Liver (tissue), 9 donors: ENCODE data around the gene PRRT2. TPM values are rescaled to one million over a fixed set of nuclear protein-coding genes. Genes with fewer than 3 reads are reported as not detected.
A peak's percentile ranks its signal among the peaks of the same experiment; 100 is the strongest.

Source experiments
- DNase-seq: peaks from one replicate; pipeline ENCODE4 v3.0.0-alpha.2; 2017; ENCODE audit warnings: low spot score
- H3K27ac ChIP-seq, 2 donors: one replicate each; pipeline ENCODE4 v1.7.0; 2013; ENCODE audit warnings: inconsistent platforms in 2 of 2, low read length in 2 of 2, control low read depth in 1 of 2, low read depth in 1 of 2, mild to moderate bottlenecking in 1 of 2
- H3K27me3 ChIP-seq, 4 donors: one replicate each; pipeline versions ENCODE4 v1.6.1 to v1.7.0; 2013; ENCODE audit warnings: low read length in 3 of 4, inconsistent platforms in 1 of 4, mild to moderate bottlenecking in 1 of 4, moderate library complexity in 1 of 4; ENCODE audit not compliant: control insufficient read depth in 4 of 4, insufficient read depth in 4 of 4
- H3K36me3 ChIP-seq, 4 donors: one replicate each; pipeline versions ENCODE4 v1.6.1 to v1.7.0; 2013; ENCODE audit warnings: low read length in 3 of 4, mild to moderate bottlenecking in 3 of 4, low read depth in 1 of 4, moderate library complexity in 1 of 4; ENCODE audit not compliant: control insufficient read depth in 4 of 4, insufficient read depth in 3 of 4
- H3K4me1 ChIP-seq, 4 donors: one replicate each; pipeline versions ENCODE4 v1.6.1 to v1.7.0; 2013; ENCODE audit warnings: low read length in 3 of 4, mild to moderate bottlenecking in 3 of 4, moderate library complexity in 1 of 4; ENCODE audit not compliant: control insufficient read depth in 4 of 4, insufficient read depth in 4 of 4
- H3K4me3 ChIP-seq, 3 donors: one replicate each; pipeline versions ENCODE4 v1.6.1 to v1.7.0; 2013; ENCODE audit warnings: low read length in 3 of 3, control low read depth in 1 of 3, low read depth in 1 of 3, mild to moderate bottlenecking in 1 of 3
- H3K9ac ChIP-seq, 2 donors: one replicate each; pipeline ENCODE4 v1.7.0; 2013; ENCODE audit warnings: low read length in 2 of 2, mild to moderate bottlenecking in 2 of 2, moderate library complexity in 2 of 2, control low read depth in 1 of 2, low read depth in 1 of 2
- H3K9me3 ChIP-seq, 4 donors: one replicate each; pipeline versions ENCODE4 v1.6.1 to v1.7.0; 2013; ENCODE audit warnings: low read length in 3 of 4; ENCODE audit not compliant: control insufficient read depth in 4 of 4
- CTCF ChIP-seq: fragments of 150-350 bp; IDR thresholded peaks from 2 replicates; pipeline ENCODE4 v1.5.1; 2017; ENCODE audit warnings: improper control_type of control experiment, low read depth, low read length; ENCODE audit not compliant: missing input control
- FOXA1 ChIP-seq: IDR thresholded peaks from 2 replicates; pipeline ENCODE4 v1.6.1; 2016; ENCODE audit warnings: antibody characterized with exemption
- HNF4A ChIP-seq, 2 donors: conservative IDR thresholded peaks; 2 replicates each; pipeline ENCODE4 v1.6.1; 2016; ENCODE audit warnings: antibody characterized with exemption in 2 of 2, mild to moderate bottlenecking in 2 of 2
- JUND ChIP-seq, 2 donors: IDR thresholded peaks; 2 replicates each; pipeline ENCODE4 v1.6.1; 2016; ENCODE audit warnings: antibody characterized with exemption in 2 of 2
- NR2F2 ChIP-seq: IDR thresholded peaks from 2 replicates; pipeline ENCODE4 v1.6.1; 2016; ENCODE audit warnings: antibody characterized with exemption
- RAD21 ChIP-seq, 2 donors: IDR thresholded peaks; 2 replicates each; pipeline ENCODE4 v1.6.1; 2016; ENCODE audit warnings: antibody characterized with exemption in 2 of 2, mild to moderate bottlenecking in 2 of 2
- REST ChIP-seq: IDR thresholded peaks from 2 replicates; pipeline ENCODE4 v1.6.1; 2016; ENCODE audit warnings: antibody characterized with exemption, mild to moderate bottlenecking
- RXRA ChIP-seq, 2 donors: IDR thresholded peaks; 2 replicates each; pipeline ENCODE4 v1.6.1; 2017 to 2018; ENCODE audit warnings: antibody characterized with exemption in 2 of 2, mild to moderate bottlenecking in 1 of 2
- SP1 ChIP-seq: IDR thresholded peaks from 2 replicates; pipeline ENCODE4 v1.6.1; 2018; ENCODE audit warnings: antibody characterized with exemption, mild to moderate bottlenecking
- YY1 ChIP-seq: IDR thresholded peaks from 2 replicates; pipeline ENCODE4 v1.6.1; 2016; ENCODE audit warnings: antibody characterized with exemption, mild to moderate bottlenecking
- WGBS: extraction: QIAGEN DNeasy Blood & Tissue Kit; methylation state at CpG from one replicate; pipeline ENCODE4 v1.1.7; 2013; 5-methylcytosine and 5-hydroxymethylcytosine counted together
- polyA plus RNA-seq, 2 donors: library from polyadenylated mRNA; stranded (reverse) in 1 of 2; unstranded in 1 of 2; fragments of 200-250 nt in 1 of 2; fragments of >200 nt in 1 of 2; fragmentation: Nextera tagmentation in 1 of 2; extraction: Ambion mirVana in 1 of 2; gene quantifications; one replicate each; pipeline versions ENCODE4 v1.2.1 to v1.2.3, GENCODE V29; 2013 to 2015
- total RNA-seq, 2 donors: library from RNA; depleted of rRNA; stranded (reverse); fragments of >200 nt; gene quantifications; one replicate each; pipeline ENCODE4 v1.2.3, GENCODE V29; 2014
- donor health status: healthy.
- donor health status: healthy.
- donor health status: healthy.
- donor health status: healthy.
- donor health status: healthy.

The PRRT2 gene
- total and polyA plus RNA-seq, 4 donors: 0.09 to 0.59 (median 0.22) TPM

- Histone ChIP-seq H3K4me3 (no peak overlapping the region), H3K27me3 (no peaks in the 10 kb centered on the region), H3K4me1 (peaks cover 18 to 55% (median 33%) of the 10 kb centered on the region in 4 donors), H3K9ac (no peak overlapping the region), H3K9me3 (no peaks in the 10 kb centered on the region), H3K27ac (peak overlapping the region; percentile 85 to 88), H3K36me3 (peaks cover 2 to 10% (median 4%) of the 10 kb centered on the region in 4 donors)
- 43% methylated on average over 9 of the region's 9 CpGs for WGBS
- no peak for DNase-seq
- no peak for TF ChIP-seq CTCF
Observed at GRCh38 chr16:29810699-29811169, 1.3 kb upstream of the PRRT2 start.

- H3K9me3 ChIP-seq: no peaks in the 10 kb centered on the region
- peak overlapping the region; percentile 38 to 51 (median 46) for H3K4me3 ChIP-seq
- under 1% methylated on average over 31 of the region's 31 CpGs for WGBS
- peak overlapping the region in 1 of 2 donors; percentile 80 for H3K9ac ChIP-seq
- no peaks in the 10 kb centered on the region for H3K27me3 ChIP-seq
- H3K4me1 ChIP-seq: peaks cover 18 to 55% (median 33%) of the 10 kb centered on the region in 4 donors
- H3K36me3 ChIP-seq: peaks cover 2 to 10% (median 4%) of the 10 kb centered on the region in 4 donors
- TF ChIP-seq NR2F2 (no peak), RAD21 (IDR thresholded peaks at IDR 0.05) (peak; percentile 18 to 60), FOXA1 (no peak), JUND (IDR thresholded peaks at IDR 0.05) (peak in 1 of 2 donors; percentile 50), HNF4A (conservative IDR thresholded peaks at IDR 0.05) (peak; percentile 63 to 74), RXRA (IDR thresholded peaks at IDR 0.05) (peak in 1 of 2 donors; percentile 39), SP1 (peak; percentile 84), REST (peak; percentile 62), YY1 (peak; percentile 87)
- peak; percentile 87 for DNase-seq
- peak overlapping the region; percentile 85 to 88 for H3K27ac ChIP-seq
Observed at GRCh38 chr16:29811170-29811895, 660 bp upstream of the PRRT2 start.
